ENCODE measurements around the gene ALDH3A1.

GRCh38 chr17:19750020-19750572, 2.0 kb upstream of the ALDH3A1 start:
- TF ChIP-seq EP300 (conservative IDR thresholded peaks at IDR 0.05; ENCODE audit: poor library complexity, severe bottlenecking) = no peak
- no peak for TF ChIP-seq RAD21 (conservative IDR thresholded peaks at IDR 0.05)
- no peak for TF ChIP-seq CTCF (IDR thresholded peaks at IDR 0.05; ENCODE audit: poor library complexity, severe bottlenecking)
- no peak for TF ChIP-seq EZH2 (IDR thresholded peaks at IDR 0.05; ENCODE audit: borderline replicate concordance, insufficient read depth, low read length, poor library complexity, severe bottlenecking)
- no peak for TF ChIP-seq SMC3 (conservative IDR thresholded peaks at IDR 0.05; ENCODE audit: poor library complexity)
